Melanocyte of skin (primary cell): ENCODE results near the gene CFHR4. TPM values are rescaled to one million over a fixed set of nuclear protein-coding genes. Genes with fewer than 3 reads are reported as not detected.

Source experiments
- total RNA-seq, 2 donors: library from RNA; depleted of rRNA; stranded (reverse); fragments of >200 nt; gene quantifications; 2 replicates each; pipeline ENCODE4 v1.2.3, GENCODE V29; 2012

Gene CFHR4
- total RNA-seq = not detected

GRCh38 chr1:196887515-196888239 is at the start of gene CFHR4:
CFHR4 (plus strand) TSS chr1:196888052; CDS start chr1:196888151, 99 bp downstream.

GRCh38 chr1:196943568-196943967 is 55.7 kb downstream of the CFHR4 start, which contains the start of gene CFHR2:
CFHR2 (plus strand) TSS chr1:196943738; CDS start chr1:196943881, 143 bp downstream.

Other genes starting within 250 kb of the CFHR4 start
- gene CFH, start 236.0 kb upstream of the CFHR4 start, total RNA-seq = 1 to 10 TPM; 2.8 to 3.7 TPM
- gene CFHR3, start 113.2 kb upstream of the CFHR4 start, total RNA-seq = not detected
- gene CFHR1, start 68.3 kb upstream of the CFHR4 start, total RNA-seq = not detected
- gene CFHR2, start 55.7 kb downstream of the CFHR4 start, total RNA-seq = not detected
- gene CFHR5, start 89.5 kb downstream of the CFHR4 start, total RNA-seq = not detected
- not detected for gene F13B, start 179.2 kb downstream of the CFHR4 start, total RNA-seq